A204.1 (cell line): ENCODE data around the gene COL19A1.

Experiments
- FAIRE-seq: peaks from 2 replicates; lab custom pipeline; 2012; peaks lifted over from hg19 to GRCh38; lab: Jason Lieb, UNC

COL19A1 gene

GRCh38 chr6:70061546-70061945 is 195.2 kb downstream of the COL19A1 start:
- FAIRE-seq, result no peak

GRCh38 chr6:70062010-70062409 is 195.7 kb downstream of the COL19A1 start:
- FAIRE-seq, result no peak

GRCh38 chr6:70072540-70073179 is 206.3 kb downstream of the COL19A1 start:
- no peak for FAIRE-seq

GRCh38 chr6:70073637-70074036 is 207.3 kb downstream of the COL19A1 start:
- FAIRE-seq, result no peak

- FAIRE-seq, result no peak
Measured at GRCh38 chr6:70079241-70079640, 212.9 kb downstream of the COL19A1 start.

- FAIRE-seq, result no peak
Measured at GRCh38 chr6:70080443-70081070, 214.2 kb downstream of the COL19A1 start.

GRCh38 chr6:70082830-70083229 is 216.5 kb downstream of the COL19A1 start:
- no peak for FAIRE-seq

GRCh38 chr6:70086806-70087205 is 220.4 kb downstream of the COL19A1 start:
- no peak for FAIRE-seq

- no peak for FAIRE-seq
Measured at GRCh38 chr6:70094156-70094555, 227.8 kb downstream of the COL19A1 start.

- no peak for FAIRE-seq
Measured at GRCh38 chr6:70099732-70100131, 233.4 kb downstream of the COL19A1 start.

GRCh38 chr6:70103798-70104197 is 237.4 kb downstream of the COL19A1 start:
- no peak for FAIRE-seq

GRCh38 chr6:70107852-70108629 is 241.7 kb downstream of the COL19A1 start:
- peak; percentile 97 for FAIRE-seq

- FAIRE-seq, result no peak
Measured at GRCh38 chr6:70110126-70111022, 244.0 kb downstream of the COL19A1 start.

- FAIRE-seq, result no peak
Measured at GRCh38 chr6:70111737-70112136, 245.4 kb downstream of the COL19A1 start.

- no peak for FAIRE-seq
Measured at GRCh38 chr6:70112716-70113115, 246.4 kb downstream of the COL19A1 start.

GRCh38 chr6:70113171-70113570 is 246.8 kb downstream of the COL19A1 start:
- no peak for FAIRE-seq

GRCh38 chr6:70118670-70119069 is 252.3 kb downstream of the COL19A1 start:
- no peak for FAIRE-seq

- FAIRE-seq, result no peak
Measured at GRCh38 chr6:70119218-70119835, 253.0 kb downstream of the COL19A1 start.

GRCh38 chr6:70124443-70124842 is 258.1 kb downstream of the COL19A1 start:
- no peak for FAIRE-seq

GRCh38 chr6:70124882-70125545 is 258.7 kb downstream of the COL19A1 start:
- no peak for FAIRE-seq

GRCh38 chr6:70125602-70126001 is 259.2 kb downstream of the COL19A1 start:
- FAIRE-seq, result no peak
